LNCaP clone FGC (cell line): Measurements from ENCODE around the gene SNX14.
A peak's percentile ranks its signal among the peaks of the same experiment; 100 is the strongest.
"Not testable (repeated sequence)": the region's sequence is repeated elsewhere in the genome, so short reads cannot be mapped to it uniquely, and the experiment has no call there.

Experiments used
- DNase-seq: peaks from one replicate; pipeline ENCODE4 v3.0.0-alpha.2; 2011; ENCODE audit warnings: low read depth
- H3K4me3 ChIP-seq: 2 replicates; pipeline ENCODE4 v1.5.1; 2011; ENCODE audit warnings: mild to moderate bottlenecking, low read depth, low read length, control low read depth
- CTCF ChIP-seq: IDR thresholded peaks from 2 replicates; pipeline ENCODE4 v1.5.1; 2012; ENCODE audit warnings: mild to moderate bottlenecking; ENCODE audit not compliant: control insufficient read depth, insufficient read depth; ENCODE audit errors: extremely low read depth

The SNX14 gene

GRCh38 chr6:85552652-85553051 is 41.0 kb downstream of the SNX14 start:
- no peak for DNase-seq
- no peak for TF ChIP-seq CTCF
- H3K4me3 ChIP-seq = no peak overlapping the region

DNA sequence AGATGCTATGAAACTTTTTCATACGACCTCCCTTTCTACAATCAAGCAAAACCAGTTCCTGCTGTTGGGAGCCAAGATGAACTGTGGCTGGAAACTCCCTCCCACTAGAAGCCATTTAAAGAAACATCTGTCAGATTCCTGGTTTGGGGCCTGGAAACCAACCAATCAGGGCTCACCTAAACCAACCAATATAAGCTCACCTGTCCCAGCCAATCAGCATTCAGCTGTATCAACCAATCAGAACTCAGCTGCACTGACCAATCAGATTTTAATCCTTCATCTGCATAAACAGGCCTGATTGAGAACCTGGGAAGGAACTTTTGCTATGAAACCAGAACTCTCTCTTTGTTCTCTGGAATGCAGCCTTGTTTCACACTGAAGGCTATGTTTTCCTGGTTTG is 42.4 kb downstream of the SNX14 start:
- H3K4me3 ChIP-seq = no peak overlapping the region
- TF ChIP-seq CTCF = no peak
- DNase-seq = no peak

DNA sequence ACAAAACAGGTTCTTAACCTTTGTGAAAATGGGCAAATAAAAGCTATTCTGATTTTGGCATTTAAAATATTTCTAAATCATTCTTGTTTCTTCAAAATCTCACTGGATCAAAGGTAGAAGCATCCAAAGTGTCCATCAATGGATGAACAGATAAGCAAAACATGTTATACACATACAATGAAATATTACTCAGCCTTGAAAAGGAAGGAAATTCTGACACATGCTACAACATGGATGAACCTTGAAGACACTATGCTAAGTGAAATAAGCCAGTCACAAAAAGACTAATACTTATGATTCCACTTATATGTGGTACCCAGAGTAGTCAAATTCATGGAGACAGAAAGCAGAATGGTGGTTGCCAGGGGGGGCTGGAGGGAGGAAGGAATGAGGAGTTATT is 45.9 kb downstream of the SNX14 start:
- no peak for DNase-seq
- H3K4me3 ChIP-seq = no peak overlapping the region
- TF ChIP-seq CTCF = no peak

DNA sequence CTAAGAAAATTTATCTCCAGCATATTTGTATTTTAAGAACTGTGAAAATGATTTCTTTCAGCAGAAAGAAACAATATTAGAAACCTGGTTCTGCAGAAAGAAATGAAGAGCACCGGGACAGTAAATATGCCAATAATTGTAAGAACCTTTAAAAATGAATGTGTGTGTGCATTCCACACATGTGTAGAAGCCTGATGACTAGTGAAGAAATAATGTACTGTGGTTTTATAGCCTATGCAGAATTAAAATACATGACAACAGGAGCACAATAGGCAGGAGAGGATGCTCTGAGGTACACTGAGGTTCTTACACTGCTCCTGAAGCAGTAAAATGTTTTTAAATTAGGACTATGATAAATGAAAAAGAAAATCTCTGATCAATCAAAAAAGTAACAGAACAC is 48.9 kb downstream of the SNX14 start:
- no peak overlapping the region for H3K4me3 ChIP-seq
- no peak for DNase-seq
- TF ChIP-seq CTCF = no peak

GRCh38 chr6:85537055-85537494 is 56.6 kb downstream of the SNX14 start:
- TF ChIP-seq CTCF = 0 out of 2 replicates have a peak, but pooled peaks have one; percentile 21
- DNase-seq = no peak

DNA sequence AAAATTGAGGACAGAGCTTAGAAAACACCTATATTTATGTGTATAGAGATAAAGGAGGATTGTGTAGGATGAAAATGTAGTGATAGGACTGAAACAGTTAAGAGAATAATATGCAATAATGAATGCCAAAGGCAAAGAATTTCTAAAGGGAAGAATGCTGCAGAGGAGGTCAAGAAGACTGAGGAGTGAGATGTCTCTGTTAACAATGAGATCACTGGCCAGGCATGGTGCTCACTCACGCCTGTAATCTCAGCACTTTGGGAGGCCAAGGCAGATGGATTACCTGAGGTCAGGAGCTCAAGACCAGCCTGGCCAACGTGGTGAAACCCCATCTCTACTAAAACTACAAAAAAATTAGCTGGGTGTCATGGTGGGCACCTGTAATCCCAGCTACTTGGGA is 69.4 kb downstream of the SNX14 start:
- H3K4me3 ChIP-seq, DNase-seq: not testable (repeated sequence)

More at GRCh38 chr6:85537055-85537494, 56.6 kb downstream of the SNX14 start:
- no peak overlapping the region for H3K4me3 ChIP-seq

DNA sequence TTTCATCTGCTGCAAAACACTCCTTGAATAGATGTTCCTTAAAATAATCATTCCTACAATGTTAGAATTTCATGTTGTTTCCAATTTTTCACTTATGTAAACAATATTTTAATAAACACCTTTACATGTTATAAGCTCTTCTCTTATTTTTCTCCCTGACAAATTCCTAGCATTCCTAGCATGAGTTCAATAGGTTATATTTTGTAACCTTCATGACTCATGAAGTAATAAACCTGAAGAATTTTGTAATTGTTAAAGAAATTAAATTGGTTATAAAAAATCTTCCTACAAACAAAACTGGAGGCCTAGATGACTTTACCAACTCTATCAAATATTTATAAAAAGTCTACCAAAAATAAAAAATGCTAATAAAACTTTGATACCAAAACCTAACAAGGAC is 77.5 kb downstream of the SNX14 start:
- H3K4me3 ChIP-seq = no peak overlapping the region
- DNase-seq = no peak
- no peak for TF ChIP-seq CTCF
